ENCODE measurements around the gene DTX3L.
"Not testable (repeated sequence)": the region's sequence is repeated elsewhere in the genome, so short reads cannot be mapped to it uniquely, and the experiment has no call there.

Gene DTX3L

DNA sequence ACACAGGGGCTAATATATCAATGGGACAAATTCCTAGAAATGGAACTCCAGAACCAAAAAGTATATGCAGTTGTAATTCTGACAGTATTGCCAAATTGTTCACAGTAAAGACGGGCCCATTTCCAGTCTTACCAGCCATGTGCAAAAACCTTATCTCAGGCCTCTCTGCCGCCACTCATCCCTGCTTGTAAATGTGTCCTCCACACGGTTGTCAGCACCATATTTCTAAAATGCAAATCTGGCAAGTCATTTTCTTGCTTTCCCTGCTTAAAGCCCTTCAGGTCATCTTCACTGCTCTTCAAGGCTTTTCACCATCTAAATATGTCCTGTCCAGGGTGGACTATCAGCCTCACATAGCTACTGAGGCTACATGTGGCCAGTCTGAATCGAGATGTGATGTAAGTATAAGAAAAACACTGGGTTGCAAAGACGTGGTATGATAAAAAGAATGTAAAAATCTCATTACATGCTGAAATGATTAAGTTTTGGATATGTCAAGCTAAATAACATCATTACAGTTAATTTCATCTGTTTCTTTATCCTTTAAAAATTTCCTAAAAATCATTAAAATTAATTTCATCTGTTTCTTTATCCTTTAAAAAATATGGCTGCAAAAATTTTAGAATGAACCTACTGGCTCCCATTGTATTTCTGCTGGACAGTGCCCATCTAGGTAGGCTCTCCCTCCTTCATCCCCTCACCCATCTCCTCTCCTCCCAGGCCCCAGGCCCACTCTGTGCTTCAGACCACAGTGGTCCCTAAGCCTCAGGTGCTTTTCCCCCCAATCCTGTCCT, 1.0 kb upstream of the DTX3L start:
- no peak for DNase-seq

DNA sequence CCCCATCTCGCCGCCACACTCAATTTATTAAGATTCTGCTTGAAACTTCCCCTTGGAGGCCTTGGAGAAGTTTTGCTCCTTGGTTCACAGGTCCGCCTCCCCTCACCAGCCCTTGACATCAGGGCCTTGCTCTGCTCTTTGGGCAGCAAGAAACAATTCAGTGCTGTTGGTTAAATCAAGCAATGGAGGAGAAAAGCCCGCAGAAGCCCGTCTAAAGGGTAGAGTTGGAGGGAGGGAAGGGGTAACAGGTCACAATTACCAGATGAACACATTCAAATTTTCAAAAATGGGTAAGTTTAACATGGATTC, 467 bp upstream of the DTX3L start:
- DNase-seq, result no peak

- DNase-seq, result not testable (repeated sequence)
These were observed 4.0 kb downstream of the DTX3L start for GRCh38 chr3:122568131-122568530.

DNA sequence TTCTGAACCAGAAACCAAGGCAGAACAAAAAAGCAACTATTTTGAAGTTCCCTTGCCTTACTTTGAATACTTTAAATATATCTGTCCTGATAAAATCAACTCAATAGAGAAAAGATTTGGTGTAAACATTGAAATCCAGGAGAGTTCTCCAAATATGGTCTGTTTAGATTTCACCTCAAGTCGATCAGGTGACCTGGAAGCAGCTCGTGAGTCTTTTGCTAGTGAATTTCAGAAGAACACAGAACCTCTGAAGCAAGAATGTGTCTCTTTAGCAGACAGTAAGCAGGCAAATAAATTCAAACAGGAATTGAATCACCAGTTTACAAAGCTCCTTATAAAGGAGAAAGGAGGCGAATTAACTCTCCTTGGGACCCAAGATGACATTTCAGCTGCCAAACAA, 4.6 kb downstream of the DTX3L start:
- DNase-seq, result no peak

- DNase-seq, result peak; percentile 51
These were observed 8.8 kb downstream of the DTX3L start for GRCh38 chr3:122572940-122573412.

DNA sequence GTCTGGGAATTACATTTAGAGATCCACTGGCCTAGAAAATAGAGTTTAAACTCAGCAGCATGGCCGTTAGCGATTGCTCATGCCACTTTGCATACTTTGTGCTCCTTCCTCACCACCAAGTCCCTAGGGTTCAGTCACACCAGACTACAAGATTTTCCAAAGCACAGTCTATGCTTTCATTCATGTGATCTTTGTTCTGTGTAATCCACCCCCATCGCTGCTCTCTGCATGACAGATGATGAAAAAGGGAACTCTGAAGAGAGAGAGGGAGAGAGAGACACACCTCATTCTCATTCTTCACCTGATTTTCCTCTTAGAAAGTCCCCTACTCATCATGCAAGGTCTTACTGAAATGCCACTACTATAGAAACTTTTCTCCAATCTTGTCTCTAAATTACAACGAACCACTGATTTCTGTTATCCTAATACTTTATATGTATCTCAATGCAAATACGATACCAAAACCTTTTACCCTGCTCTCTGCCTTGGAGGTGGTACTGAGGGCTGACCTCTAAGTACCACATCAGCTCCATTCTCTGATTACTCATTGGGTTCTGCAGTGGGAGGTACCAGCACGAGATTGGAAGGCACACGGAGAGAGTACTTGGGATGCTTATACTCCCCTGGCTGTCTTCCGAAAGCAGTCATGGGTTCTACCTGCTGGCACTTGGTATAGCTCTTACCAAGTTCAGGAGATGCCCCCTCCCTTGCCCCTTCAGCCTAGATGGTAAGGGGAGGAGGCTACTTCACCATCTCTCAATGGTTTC, 12.2 kb downstream of the DTX3L start:
- no peak for DNase-seq

- DNase-seq, result peak; percentile 57
These were observed 13.4 kb downstream of the DTX3L start, which contains the start of gene PARP15 for GRCh38 chr3:122577409-122578031. PARP15 (plus strand) TSS chr3:122577650; CDS start chr3:122577668, 18 bp downstream.

GRCh38 chr3:122578069-122578740, 14.1 kb downstream of the DTX3L start:
- no peak for DNase-seq

DNA sequence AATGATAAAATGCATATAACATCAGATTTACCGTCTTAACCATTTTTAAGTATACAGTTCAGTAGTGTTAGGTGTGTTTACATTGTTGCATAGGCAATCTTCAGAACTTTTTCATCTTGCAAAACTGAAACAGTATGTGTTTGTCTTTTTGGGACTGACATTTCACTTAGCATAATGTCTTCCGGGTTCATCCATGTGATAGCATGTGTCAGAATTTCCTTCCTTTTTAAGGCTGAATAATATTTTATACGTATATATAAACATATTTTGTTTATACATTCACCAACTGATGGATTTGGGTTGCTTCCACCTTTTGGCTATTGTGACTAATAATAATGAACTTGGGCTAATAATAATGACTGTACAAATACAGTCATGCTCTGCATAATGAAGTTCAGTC, 16.3 kb downstream of the DTX3L start:
- DNase-seq, result no peak

DNA sequence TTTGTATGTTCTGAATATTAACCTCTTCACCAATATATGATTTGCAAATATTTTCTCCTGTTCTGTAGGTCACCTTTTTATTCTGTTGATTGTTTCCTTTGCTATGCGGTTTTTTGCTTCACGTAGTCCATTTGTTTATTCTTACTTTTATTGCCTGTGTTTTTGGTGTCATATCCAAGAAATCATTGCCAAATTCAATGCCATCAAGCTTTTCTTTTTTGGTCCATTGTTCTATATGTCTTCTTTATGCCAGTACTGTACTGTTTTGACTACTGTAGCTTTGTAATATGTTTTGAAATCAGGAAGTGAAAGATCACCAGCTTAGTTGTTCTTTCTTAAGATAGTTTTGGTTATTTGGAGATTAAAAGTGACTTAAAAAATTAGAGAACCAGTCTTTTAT, 17.5 kb downstream of the DTX3L start:
- DNase-seq, result no peak

DNA sequence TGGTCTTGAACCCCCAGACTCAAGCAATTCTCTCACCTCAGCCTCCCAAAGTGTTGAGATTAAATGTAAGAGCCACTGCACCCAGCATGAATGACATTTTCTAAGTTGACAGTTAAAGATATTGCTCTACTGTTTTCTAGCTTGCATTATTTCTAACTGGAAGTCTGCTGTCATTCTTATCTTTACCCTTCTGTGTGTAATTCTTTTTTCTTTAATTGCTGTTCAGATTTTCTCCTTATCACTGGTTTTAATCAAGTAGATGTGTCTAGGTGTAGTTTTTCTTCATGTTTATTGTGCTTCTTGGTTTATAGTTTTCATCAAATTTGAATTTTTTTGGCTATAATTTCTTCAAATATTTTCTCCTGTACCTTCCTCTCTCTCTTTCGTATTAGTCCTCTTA, 18.3 kb downstream of the DTX3L start:
- no peak for DNase-seq

- no peak for DNase-seq
These were observed 22.0 kb downstream of the DTX3L start for GRCh38 chr3:122586098-122586497.

DNA sequence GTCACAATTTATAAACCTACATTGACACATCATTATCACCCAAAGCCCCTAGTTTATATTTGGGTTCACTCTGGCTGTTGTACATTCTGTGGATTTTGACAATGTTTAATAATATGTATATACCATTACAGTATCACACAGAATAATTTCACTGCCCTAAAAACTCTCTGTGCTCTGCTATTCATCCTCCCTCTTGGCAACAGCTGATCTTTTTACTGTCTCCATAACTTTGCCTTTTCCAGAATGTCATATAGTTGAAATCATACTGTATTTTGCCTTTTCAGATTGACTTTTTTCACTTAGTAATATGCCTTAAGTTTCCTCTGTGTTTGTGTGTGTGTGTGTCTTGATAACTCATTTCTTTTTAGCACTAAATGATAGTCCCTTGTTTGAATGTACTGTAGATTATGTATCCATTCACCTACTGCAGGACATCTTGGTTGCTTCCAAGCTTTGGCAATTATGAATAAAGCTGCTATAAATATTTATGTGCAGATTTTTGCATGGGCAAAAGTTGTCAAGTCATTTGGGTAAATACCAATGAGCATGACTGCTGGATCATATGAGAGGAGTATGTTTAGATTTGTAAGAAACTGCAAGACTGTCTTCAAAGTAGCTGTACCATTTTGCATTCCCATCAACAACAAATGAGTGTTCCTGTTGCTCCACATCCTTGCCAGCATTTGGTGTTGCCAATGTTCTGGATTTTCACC, 22.8 kb downstream of the DTX3L start:
- no peak for DNase-seq

GRCh38 chr3:122587572-122587971, 23.4 kb downstream of the DTX3L start:
- DNase-seq, result no peak

DNA sequence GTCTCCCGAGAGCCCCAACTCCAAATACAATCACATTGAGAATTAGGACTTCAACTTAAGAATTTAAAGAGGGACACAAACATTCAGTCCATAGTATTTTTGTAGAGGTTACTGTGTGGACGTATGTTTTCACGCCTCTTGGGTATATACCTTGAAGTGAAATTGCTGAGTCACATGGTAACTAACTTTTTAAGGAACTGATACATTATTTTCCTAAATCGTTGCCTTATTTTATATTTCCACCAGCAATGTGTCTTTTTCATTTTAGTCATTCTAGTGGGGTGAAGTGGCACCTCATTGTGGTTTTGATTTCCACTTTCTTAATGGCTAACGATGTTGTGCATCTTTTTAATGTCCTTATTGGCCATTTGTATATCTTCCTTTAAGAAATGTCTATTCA, 25.2 kb downstream of the DTX3L start:
- DNase-seq, result no peak

- no peak for DNase-seq
These were observed 26.5 kb downstream of the DTX3L start for GRCh38 chr3:122590610-122591009.

GRCh38 chr3:122594025-122594424, 29.9 kb downstream of the DTX3L start:
- DNase-seq, result no peak

DNA sequence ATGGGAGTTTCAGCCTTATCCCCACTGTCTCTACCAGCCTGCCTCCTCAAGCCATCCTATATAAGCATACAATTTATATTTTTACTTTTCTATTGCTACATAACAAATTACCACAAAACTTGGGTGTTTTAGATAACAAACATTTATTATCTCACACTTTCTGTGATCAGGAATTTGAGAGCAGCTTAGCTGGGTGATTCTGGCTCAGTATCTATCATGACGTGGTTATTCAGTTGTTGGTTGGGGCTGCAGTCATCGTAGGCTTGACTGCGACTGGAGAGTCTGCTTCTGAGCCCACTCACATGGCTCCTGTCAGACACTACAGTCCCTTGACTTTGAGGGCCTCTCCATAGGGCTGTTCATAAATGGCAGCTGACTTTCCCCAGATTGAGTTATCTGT, 34.0 kb downstream of the DTX3L start:
- no peak for DNase-seq

- DNase-seq, result no peak
These were observed 34.4 kb downstream of the DTX3L start for GRCh38 chr3:122598556-122598955.

- DNase-seq, result no peak
These were observed 38.0 kb downstream of the DTX3L start for GRCh38 chr3:122602011-122602710.

DNA sequence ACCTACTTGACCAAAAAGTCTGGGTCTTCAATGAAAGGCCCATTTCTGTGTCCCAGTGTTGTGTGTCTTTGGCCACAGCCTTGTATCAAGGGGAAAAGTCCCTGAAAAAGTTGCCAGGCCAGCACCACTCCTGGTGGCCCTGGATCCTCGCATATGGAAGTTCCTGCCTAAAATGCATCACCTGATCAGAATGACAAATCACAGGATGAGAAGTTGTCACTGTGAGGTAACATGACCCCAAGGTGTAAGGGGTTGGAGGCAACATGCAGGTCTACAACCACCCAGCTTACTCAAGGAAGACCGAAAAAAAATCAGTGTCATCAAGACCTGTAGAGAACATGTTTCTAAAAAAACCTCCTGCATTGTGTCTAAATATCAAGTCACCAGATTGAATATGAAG, 38.9 kb downstream of the DTX3L start:
- DNase-seq, result no peak

GRCh38 chr3:122606330-122606729, 42.2 kb downstream of the DTX3L start:
- DNase-seq, result no peak
